IPS DF 4.7 (cell line): ENCODE measurements around the gene CDH16.
A peak's percentile ranks its signal among the peaks of the same experiment; 100 is the strongest.
"Not testable (repeated sequence)": the region's sequence is repeated elsewhere in the genome, so short reads cannot be mapped to it uniquely, and the experiment has no call there.

Experiments
- DNase-seq: peaks from one replicate; pipeline ENCODE4 v3.0.0-alpha.2; 2013; ENCODE audit warnings: low spot score; ENCODE audit errors: extremely low read depth

CDH16 gene

GRCh38 chr16:66873685-66874055, 45.0 kb downstream of the CDH16 start:
- no peak for DNase-seq

- peak; percentile 72 for DNase-seq
Measured at GRCh38 chr16:66872943-66873684, 45.6 kb downstream of the CDH16 start.

- DNase-seq, result no peak
Measured at GRCh38 chr16:66872559-66872942, 46.1 kb downstream of the CDH16 start.

DNA sequence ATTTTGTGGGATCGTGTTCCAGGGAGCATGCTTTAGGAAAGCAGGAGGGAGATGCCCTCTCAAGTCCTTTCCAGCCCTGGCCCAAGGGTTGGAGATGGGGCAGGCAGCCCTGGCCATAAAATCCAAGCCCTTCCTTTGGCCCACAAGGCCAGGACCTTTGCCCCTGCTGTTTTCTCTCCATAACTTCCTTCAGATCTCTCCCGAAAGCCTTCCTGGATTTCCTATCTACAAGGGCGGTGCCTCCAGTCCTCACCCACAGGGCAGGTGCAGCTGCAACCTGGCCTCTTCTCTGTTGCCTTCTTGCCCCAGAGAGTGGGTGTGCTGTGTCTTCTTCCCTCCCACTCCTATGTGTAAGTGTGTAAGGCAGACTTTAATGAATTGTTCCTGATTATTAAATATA, 46.8 kb downstream of the CDH16 start:
- DNase-seq, result no peak

DNA sequence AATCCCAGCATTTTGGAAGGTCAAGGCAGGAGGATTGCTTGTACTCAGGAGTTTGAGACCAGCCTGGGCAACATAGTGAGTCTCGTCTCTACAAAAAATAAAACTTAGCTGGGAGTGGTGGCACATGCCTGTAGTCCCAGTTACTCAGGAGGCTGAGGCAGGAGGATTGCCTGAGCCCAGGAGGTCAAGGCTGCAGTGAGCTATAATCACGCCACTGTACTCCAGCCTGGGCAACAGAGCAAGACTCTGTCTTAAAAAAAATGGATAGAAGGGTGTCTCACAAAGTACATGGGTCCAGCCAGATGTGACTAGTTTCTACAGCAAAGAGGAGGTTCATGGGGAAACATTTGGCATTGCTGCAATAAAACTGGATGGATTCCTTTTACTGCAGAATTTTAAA, 47.3 kb downstream of the CDH16 start:
- not testable (repeated sequence) for DNase-seq

DNA sequence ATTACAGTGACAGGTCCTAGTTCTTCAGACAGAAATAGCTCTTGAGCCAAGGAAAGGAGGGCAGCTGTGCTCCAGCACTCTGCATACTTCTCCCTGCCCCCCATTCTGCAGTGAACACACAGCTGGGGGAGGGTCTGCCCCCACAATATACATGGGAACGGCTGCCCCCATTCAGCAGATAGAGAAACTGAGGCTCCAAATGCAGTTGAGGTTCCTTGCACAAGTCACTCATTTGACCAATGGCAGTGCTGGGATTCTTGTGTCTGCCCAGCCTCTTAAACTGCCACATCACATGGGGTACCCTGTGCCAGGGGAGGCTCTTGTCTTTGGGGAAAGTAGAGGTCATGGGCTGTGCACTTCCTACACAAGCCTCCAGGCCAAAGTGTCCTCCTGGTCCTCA, 49.3 kb downstream of the CDH16 start:
- no peak for DNase-seq

DNA sequence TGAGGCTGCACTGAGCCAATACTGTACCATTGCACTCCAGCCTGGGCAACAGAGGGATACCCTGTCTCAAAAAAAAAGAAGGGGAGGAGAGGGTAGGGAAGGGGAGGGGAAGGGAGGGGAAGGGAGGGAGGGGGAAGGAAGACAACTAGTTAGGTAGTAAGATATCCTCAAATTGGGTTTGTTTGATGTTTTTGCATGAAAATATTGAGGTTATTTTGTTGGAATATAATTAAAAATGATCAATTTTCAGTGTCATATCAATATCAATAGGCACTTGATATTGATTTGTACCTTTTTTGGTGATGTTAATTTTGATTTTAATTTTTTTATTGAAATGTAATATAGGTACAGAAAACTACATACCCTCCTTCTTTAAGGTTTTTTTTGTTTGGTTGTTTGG, 55.0 kb downstream of the CDH16 start:
- no peak for DNase-seq

DNA sequence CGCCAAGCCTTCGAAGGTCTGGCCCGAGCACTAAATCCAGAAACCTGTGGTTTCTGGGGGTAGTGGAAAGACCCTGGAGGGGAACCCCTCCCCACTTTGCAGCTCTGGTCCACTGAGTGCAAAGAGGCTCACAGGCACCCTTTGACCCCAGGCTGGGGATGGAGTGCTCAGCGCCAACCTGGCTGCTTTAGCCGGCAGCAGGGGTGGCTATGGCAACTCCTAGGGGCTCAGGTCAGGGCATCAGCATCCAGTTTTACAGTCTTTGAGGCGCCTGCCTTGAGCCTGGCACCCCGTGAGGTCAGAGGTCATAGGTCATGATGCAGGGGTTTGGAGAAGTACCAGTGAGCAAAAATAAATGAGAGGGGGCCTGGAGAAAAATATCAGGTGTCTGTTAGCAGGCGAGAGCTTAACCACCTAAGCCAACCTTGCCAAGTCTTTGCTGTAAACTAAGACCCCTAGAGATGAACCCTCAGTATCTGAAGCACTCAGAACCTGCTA, 56.6 kb downstream of the CDH16 start:
- no peak for DNase-seq

DNA sequence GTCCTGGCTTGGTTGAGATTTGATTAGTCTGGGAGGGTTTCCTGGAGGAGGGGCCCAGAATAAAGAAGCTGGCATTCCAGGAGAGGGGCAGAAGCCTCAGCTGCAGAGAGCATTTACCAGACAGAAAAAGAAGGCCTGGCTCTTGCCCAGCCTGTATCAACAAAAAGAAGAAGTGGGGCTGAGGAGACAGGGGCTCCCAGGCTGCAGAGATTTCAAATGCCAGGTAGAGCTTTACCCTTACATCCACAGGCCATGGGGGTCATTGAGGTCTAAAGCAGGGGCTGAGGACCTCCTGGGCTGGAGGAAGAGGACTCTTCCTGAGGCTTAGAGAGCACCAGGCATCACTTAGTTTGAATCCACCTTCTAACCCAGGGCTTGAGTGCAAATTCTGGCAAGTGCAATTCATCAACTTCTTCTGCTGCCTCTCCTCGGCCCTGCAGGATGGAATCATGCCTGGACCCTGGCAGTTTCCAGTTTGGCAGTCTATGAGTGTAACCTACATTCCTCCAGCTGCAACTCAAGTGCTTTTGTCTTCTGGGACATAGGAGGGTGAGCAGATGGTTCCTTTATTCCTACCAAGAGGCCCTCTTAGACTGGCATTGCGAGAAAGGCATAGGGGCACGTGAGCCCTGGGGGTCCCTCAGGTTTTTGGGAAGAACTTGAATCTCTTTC, 59.2 kb downstream of the CDH16 start:
- DNase-seq, result no peak

GRCh38 chr16:66858740-66859396, 59.8 kb downstream of the CDH16 start:
- DNase-seq, result no peak
